Activated naive CD4-positive, alpha-beta T cell treated with anti-CD3 and anti-CD28 coated beads, Interleukin-2, amount 50 U/mL, for 72 hours (primary cell): ENCODE data around the gene ARRB2. TPM values are rescaled to one million over a fixed set of nuclear protein-coding genes. Genes with fewer than 3 reads are reported as not detected.

Experiments used
- ATAC-seq, 2 donors: fragments of 150-1000 bp; cut with Tn5 transposase; 2 replicates each; pipeline ENCODE4 v1.10.0; 2021; ENCODE audit warnings: mild to moderate bottlenecking in 2 of 2, moderate library complexity in 2 of 2
- DNase-seq, 2 donors: peaks; one replicate each; pipeline ENCODE4 v3.0.0; 2021 to 2022; ENCODE audit warnings: low spot score in 2 of 2
- H3K27ac Mint-ChIP-seq, 2 donors: one replicate each; pipeline ENCODE4 v1.8.0; 2022; ENCODE audit warnings: mild to moderate bottlenecking in 2 of 2, mixed read lengths in 2 of 2
- H3K36me3 Mint-ChIP-seq, 2 donors: one replicate each; pipeline ENCODE4 v1.8.0; 2022; ENCODE audit warnings: mixed read lengths in 2 of 2
- H3K9me3 Mint-ChIP-seq, 2 donors: one replicate each; pipeline ENCODE4 v1.8.0; 2022; ENCODE audit warnings: mixed read lengths in 2 of 2
- total RNA-seq, 2 donors: library from RNA; stranded (reverse); gene quantifications; one replicate each; pipeline ENCODE4 v1.2.3, GENCODE V29; 2022

ARRB2 gene
- total RNA-seq, 2 donors from 2014 or later: 209 to 271 TPM

GRCh38 chr17:4716081-4716480, 5.6 kb downstream of the ARRB2 start:
- Mint-ChIP-seq H3K36me3 (peaks cover 24 to 35% of the 10 kb centered on the region in 2 donors), H3K27ac (peak overlapping the region; percentile 84 to 97), H3K9me3 (no peaks in the 10 kb centered on the region)
- DNase-seq (no peak), ATAC-seq (no peak)

GRCh38 chr17:4717791-4718190, 7.4 kb downstream of the ARRB2 start:
- DNase-seq (no peak), ATAC-seq (no peak)
- peaks cover 14 to 20% of the 10 kb centered on the region in 2 donors for H3K36me3 Mint-ChIP-seq
- no peaks in the 10 kb centered on the region for H3K9me3 Mint-ChIP-seq
- H3K27ac Mint-ChIP-seq: no peak overlapping the region

- Mint-ChIP-seq H3K27ac (peak overlapping the region in 1 of 2 donors; percentile 50), H3K9me3 (no peaks in the 10 kb centered on the region), H3K36me3 (peaks cover 14 to 20% of the 10 kb centered on the region in 2 donors)
- ATAC-seq: no peak
- no peak for DNase-seq
Observed at GRCh38 chr17:4718276-4718675, 7.8 kb downstream of the ARRB2 start.

- H3K9me3 Mint-ChIP-seq: no peaks in the 10 kb centered on the region
- peaks cover 14 to 17% of the 10 kb centered on the region in 2 donors for H3K36me3 Mint-ChIP-seq
- DNase-seq (no peak), ATAC-seq (no peak)
- H3K27ac Mint-ChIP-seq: peak overlapping the region in 1 of 2 donors; percentile 37
Observed at GRCh38 chr17:4719146-4719545, 8.7 kb downstream of the ARRB2 start.

GRCh38 chr17:4719684-4720221, 9.3 kb downstream of the ARRB2 start:
- Mint-ChIP-seq H3K36me3 (peaks cover 14 to 15% of the 10 kb centered on the region in 2 donors), H3K27ac (peak overlapping the region; percentile 37 to 91), H3K9me3 (no peaks in the 10 kb centered on the region)
- ATAC-seq: no peak
- DNase-seq: no peak

GRCh38 chr17:4720787-4721186, 10.4 kb downstream of the ARRB2 start:
- Mint-ChIP-seq H3K9me3 (no peaks in the 10 kb centered on the region), H3K36me3 (peaks cover 7 to 15% of the 10 kb centered on the region in 2 donors), H3K27ac (peak overlapping the region in 1 of 2 donors; percentile 84)
- ATAC-seq: no peak
- DNase-seq: no peak

GRCh38 chr17:4721203-4722135, 11.0 kb downstream of the ARRB2 start:
- peaks cover 7 to 15% of the 10 kb centered on the region in 2 donors for H3K36me3 Mint-ChIP-seq
- no peaks in the 10 kb centered on the region for H3K9me3 Mint-ChIP-seq
- peak; percentile 20 to 71 for ATAC-seq
- peak overlapping the region in 1 of 2 donors; percentile 84 for H3K27ac Mint-ChIP-seq
- no peak for DNase-seq

GRCh38 chr17:4722678-4723240, 12.3 kb downstream of the ARRB2 start:
- Mint-ChIP-seq H3K36me3 (peaks cover 7 to 8% of the 10 kb centered on the region in 2 donors), H3K9me3 (no peaks in the 10 kb centered on the region), H3K27ac (no peak overlapping the region)
- DNase-seq: no peak
- ATAC-seq: no peak

- ATAC-seq (no peak), DNase-seq (no peak)
- Mint-ChIP-seq H3K9me3 (no peaks in the 10 kb centered on the region), H3K36me3 (peaks cover 0 to 1% of the 10 kb centered on the region in 2 donors), H3K27ac (no peak overlapping the region)
Observed at GRCh38 chr17:4724650-4725049, 14.2 kb downstream of the ARRB2 start.

GRCh38 chr17:4725646-4726310, 15.3 kb downstream of the ARRB2 start:
- DNase-seq (no peak), ATAC-seq (no peak)
- Mint-ChIP-seq H3K27ac (peak overlapping the region in 1 of 2 donors; percentile 21), H3K36me3 (no peaks in the 10 kb centered on the region), H3K9me3 (no peaks in the 10 kb centered on the region)

GRCh38 chr17:4728124-4728523, 17.7 kb downstream of the ARRB2 start:
- Mint-ChIP-seq H3K27ac (peak overlapping the region; percentile 2 to 53), H3K9me3 (no peaks in the 10 kb centered on the region), H3K36me3 (peaks cover 0 to 5% of the 10 kb centered on the region in 2 donors)
- DNase-seq (no peak), ATAC-seq (peak; percentile 31 to 43)

- Mint-ChIP-seq H3K27ac (no peak overlapping the region), H3K9me3 (no peaks in the 10 kb centered on the region), H3K36me3 (peaks cover 0 to 5% of the 10 kb centered on the region in 2 donors)
- DNase-seq (no peak), ATAC-seq (no peak)
Observed at GRCh38 chr17:4733073-4733531, 22.7 kb downstream of the ARRB2 start.

GRCh38 chr17:4734857-4735475, 24.5 kb downstream of the ARRB2 start:
- Mint-ChIP-seq H3K9me3 (no peaks in the 10 kb centered on the region), H3K36me3 (peaks cover 0 to 5% of the 10 kb centered on the region in 2 donors), H3K27ac (no peak overlapping the region)
- no peak for DNase-seq
- no peak for ATAC-seq

GRCh38 chr17:4735876-4736651, 25.6 kb downstream of the ARRB2 start:
- Mint-ChIP-seq H3K27ac (no peak overlapping the region), H3K36me3 (peaks cover 0 to 4% of the 10 kb centered on the region in 2 donors), H3K9me3 (no peaks in the 10 kb centered on the region)
- no peak for DNase-seq
- no peak for ATAC-seq

GRCh38 chr17:4738136-4739121, 28.0 kb downstream of the ARRB2 start:
- Mint-ChIP-seq H3K9me3 (no peaks in the 10 kb centered on the region), H3K36me3 (no peaks in the 10 kb centered on the region), H3K27ac (peak overlapping the region in 1 of 2 donors; percentile 66)
- DNase-seq (no peak), ATAC-seq (peak; percentile 5 to 15)
